H1 (cell line): ENCODE data around the gene COLEC12.

Source experiments
- CEBPB ChIP-seq: IDR thresholded peaks from 2 replicates; pipeline ENCODE4 v1.6.1; 2012; ENCODE audit warnings: low read depth, low read length
- CHD2 ChIP-seq: IDR thresholded peaks from 2 replicates; pipeline ENCODE4 v1.6.1; 2012; ENCODE audit warnings: low read length, improper control_type of control experiment
- CREB1 ChIP-seq: IDR thresholded peaks from 2 replicates; pipeline ENCODE4 v1.6.1; 2012; ENCODE audit warnings: inconsistent platforms
- CTCF ChIP-seq, 3 experiments: IDR thresholded peaks; 1 replicate in 2 of 3; 2 replicates in 1 of 3; pipeline versions ENCODE4 v1.5.1 to v1.6.1; 2011; ENCODE audit warnings: low read length in 3 of 3, mild to moderate bottlenecking in 3 of 3, inconsistent platforms in 2 of 3, low read depth in 1 of 3, moderate library complexity in 1 of 3; ENCODE audit not compliant: insufficient read depth in 1 of 3; ENCODE audit errors: control extremely low read depth in 1 of 3
- EGR1 ChIP-seq: IDR thresholded peaks from 2 replicates; pipeline ENCODE4 v1.6.1; 2011; ENCODE audit warnings: low read depth, low read length, borderline replicate concordance
- HDAC6 ChIP-seq: IDR thresholded peaks from one replicate; pipeline ENCODE4 v1.7.1; 2012; ENCODE audit warnings: low read depth, mild to moderate bottlenecking, inconsistent platforms, low read length, moderate library complexity
- JUND ChIP-seq: IDR thresholded peaks from 2 replicates; pipeline ENCODE4 v1.6.1; 2011; ENCODE audit warnings: mild to moderate bottlenecking, improper control_type of control experiment, low read length
- POLR2A ChIP-seq, 2 experiments: IDR thresholded peaks; 1 replicate in 1 of 2; 2 replicates in 1 of 2; pipeline ENCODE4 v1.6.1; 2011; ENCODE audit warnings: low read depth in 2 of 2, low read length in 2 of 2, mild to moderate bottlenecking in 2 of 2; ENCODE audit errors: control extremely low read depth in 1 of 2
- TF ChIP-seq, protein P1 (sequence below): IDR thresholded peaks from 2 replicates; pipeline ENCODE4 v1.6.1; 2012; ENCODE audit warnings: low read length, inconsistent platforms
- TF ChIP-seq, protein P2 (sequence below): IDR thresholded peaks from 2 replicates; pipeline ENCODE4 v1.6.1; 2012; ENCODE audit warnings: inconsistent platforms

DNA sequence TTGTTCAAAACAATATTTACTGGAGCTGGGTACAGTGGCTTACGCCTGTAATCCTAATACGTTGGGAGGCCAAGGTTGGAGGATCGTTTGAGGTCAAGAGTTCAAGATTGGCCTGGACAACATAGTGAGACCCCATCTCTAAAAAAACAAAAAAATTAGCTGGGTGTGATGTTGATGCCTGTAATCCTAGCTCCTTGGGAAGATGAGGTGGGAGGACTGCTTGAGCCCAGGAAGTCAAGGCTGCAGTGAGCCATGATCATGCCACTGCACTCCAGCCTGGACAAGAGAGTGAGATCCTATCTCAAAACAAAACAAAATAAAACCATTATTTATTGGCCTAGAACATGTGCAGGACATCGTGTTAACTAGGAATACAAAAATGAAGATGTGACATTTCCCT is 77.5 kb downstream of the COLEC12 start:
- TF ChIP-seq POLR2A (IDR thresholded peaks at IDR 0.05; ENCODE audit: control extremely low read depth in 1 of 2, low read depth in 2 of 2, low read length in 2 of 2) (no peak), EGR1 (no peak), JUND (no peak), CHD2 (no peak), CREB1 (no peak), CEBPB (no peak), CTCF (IDR thresholded peaks at IDR 0.05; ENCODE audit: control extremely low read depth in 1 of 3, insufficient read depth in 1 of 3, low read depth in 1 of 3, low read length in 3 of 3) (no peak), HDAC6 (no peak)
- TF ChIP-seq, protein P1, sequence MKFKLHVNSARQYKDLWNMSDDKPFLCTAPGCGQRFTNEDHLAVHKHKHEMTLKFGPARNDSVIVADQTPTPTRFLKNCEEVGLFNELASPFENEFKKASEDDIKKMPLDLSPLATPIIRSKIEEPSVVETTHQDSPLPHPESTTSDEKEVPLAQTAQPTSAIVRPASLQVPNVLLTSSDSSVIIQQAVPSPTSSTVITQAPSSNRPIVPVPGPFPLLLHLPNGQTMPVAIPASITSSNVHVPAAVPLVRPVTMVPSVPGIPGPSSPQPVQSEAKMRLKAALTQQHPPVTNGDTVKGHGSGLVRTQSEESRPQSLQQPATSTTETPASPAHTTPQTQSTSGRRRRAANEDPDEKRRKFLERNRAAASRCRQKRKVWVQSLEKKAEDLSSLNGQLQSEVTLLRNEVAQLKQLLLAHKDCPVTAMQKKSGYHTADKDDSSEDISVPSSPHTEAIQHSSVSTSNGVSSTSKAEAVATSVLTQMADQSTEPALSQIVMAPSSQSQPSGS: no peak
- TF ChIP-seq, protein P2, sequence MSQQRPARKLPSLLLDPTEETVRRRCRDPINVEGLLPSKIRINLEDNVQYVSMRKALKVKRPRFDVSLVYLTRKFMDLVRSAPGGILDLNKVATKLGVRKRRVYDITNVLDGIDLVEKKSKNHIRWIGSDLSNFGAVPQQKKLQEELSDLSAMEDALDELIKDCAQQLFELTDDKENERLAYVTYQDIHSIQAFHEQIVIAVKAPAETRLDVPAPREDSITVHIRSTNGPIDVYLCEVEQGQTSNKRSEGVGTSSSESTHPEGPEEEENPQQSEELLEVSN: no peak
